ENCODE data around the gene RAPGEF4.

Gene RAPGEF4

DNA sequence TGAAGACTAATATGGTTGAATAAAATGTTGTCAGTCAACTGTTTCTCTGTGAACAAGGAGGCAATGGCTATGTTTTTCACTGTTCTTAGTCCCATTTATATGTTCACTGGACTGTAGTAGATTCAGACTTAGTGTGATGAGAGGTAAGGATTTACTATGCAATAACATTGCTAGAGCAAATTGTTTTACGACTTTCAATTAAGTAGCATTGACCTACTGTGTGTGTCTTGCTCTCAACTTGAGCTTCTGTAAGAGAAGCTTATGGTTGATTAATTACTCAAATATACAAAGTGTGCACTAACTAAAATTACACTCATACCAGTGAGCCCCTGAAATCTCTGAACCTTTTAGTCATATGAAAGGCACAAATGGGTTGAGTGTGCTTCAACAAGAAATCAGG lies 168.6 kb downstream of the RAPGEF4 start:
- no peak for DNase-seq (ENCODE audit: low read depth, low spot score)

DNA sequence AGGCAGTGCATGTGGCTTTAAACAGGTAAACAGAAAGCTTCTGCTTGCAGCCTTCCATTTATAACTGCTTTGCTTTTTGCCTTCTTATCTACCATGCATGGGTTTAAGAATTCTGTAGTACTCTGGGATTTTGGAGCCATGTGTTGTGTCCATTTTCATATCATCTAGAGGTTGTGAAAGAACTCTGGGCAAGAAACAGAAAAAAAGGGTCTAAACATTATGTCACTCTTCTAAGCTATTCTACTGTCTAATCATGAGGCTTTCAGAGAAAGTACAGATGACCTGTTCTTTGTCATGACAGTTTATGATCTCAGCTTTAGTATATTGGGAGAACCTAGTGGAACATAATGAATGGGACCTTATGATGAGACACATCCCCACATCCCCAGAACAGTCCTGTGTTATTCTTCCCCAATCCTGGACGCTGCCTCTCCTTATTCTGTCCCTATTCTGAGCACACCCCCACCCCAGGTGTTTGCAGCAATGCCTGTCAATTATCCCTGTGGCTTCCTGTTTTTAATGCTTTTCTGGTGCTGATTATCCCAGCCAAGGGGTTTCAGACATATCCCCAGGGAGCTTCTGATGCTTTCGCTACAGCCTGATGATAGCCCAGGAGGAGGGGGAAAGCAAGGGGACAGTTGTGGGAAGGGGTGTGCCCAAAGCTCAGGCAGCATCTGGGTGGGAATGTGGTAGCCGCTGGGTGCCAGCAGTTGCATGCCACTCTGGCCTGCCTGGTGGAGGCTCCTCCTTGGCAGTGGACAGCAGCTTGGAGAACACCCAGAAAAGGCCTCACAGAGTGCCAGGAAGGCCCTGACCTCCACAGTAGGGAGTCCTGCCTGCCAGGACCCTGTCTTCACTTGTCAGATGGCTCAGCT lies 170.5 kb downstream of the RAPGEF4 start:
- DNase-seq (ENCODE audit: low read depth, low spot score): no peak

DNA sequence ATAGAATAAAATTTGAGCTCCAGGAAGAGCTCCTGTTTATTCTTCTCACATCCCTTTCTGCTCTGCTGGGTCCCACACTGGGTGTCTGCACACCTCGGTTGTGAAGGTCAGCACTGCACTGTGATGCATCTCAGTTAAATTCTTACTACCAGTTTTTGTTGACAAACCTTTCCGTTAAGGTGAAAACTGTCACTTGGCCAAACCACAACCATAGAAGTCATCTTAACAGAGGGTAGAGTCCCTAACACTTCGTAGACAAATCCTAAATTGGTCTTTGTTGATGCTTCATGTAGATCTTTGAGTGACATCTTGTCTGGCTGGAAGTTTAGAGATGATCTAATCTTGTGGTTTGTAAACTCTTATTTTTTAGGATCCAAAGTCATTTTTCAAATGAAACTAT lies 172.6 kb downstream of the RAPGEF4 start:
- DNase-seq (ENCODE audit: low read depth, low spot score): no peak

DNA sequence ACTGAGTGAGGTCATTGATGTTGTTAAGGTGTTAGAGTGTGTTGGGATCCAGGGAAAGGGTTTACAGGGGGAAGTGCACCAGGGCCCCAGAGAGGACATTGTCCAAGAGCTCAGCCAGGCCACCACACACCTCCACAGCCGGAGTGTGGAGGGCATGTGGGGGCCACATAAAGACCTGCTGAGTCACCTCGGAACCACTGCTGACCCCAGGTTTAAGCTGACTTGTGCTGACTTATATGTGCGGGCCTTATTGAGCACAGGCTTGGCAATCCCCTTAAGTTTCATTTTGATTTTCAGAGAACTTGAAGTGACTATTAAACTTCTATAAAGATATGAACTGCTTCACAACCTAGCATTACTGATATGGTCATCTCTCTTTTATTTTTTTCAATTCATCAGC lies 173.8 kb downstream of the RAPGEF4 start:
- DNase-seq (ENCODE audit: low read depth, low spot score): no peak

DNA sequence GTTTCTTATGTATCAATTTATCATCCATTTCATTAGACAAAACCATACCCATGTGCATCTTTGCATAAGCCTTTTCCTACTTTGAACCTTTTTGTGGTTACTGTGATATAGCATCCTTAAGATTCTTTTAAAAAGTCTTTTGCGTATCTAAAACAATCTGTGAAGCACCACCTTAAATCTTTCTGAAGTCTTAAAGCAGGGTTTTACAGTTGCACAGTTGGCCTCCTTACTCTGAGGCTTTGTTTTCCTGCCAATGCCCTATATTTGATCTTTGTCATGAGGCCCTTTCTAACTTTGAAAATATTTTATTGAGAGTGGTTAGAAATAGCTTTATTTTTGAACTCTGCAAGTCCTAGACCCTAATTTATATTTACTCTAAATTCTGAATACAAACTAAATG lies 176.6 kb downstream of the RAPGEF4 start:
- DNase-seq (ENCODE audit: low read depth, low spot score): no peak

DNA sequence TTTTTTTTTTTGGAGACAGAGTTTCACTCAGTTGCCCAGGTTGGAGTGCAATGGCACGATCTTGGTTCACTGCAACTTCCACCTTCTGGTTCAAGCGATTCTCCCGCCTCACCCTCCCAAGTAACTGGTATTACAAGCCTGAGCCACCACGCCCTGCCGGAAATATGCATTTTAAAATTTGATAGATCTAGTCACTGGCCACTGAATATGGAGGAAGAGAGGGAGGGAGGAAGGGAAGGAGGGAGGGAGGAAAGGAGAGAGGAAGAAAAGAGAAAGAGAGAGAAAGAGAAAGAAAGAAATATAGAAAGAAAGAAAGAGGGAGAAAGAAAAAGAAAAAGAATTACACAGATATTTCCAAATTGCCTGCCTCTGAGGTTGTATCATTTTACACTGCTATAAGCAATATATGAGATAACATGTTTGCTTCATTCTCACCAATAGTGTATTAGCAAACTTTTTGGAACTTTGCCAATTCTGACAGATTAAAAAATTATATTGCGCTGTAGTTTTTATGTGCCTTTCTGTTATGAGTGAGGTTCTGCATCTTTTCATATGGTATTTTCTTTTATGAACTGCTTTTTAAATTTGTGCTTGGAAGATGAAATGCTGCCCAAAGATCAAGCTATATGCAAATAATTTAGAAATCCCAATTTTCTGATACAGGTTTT lies 178.8 kb downstream of the RAPGEF4 start:
- no peak for DNase-seq (ENCODE audit: low read depth, low spot score)

DNA sequence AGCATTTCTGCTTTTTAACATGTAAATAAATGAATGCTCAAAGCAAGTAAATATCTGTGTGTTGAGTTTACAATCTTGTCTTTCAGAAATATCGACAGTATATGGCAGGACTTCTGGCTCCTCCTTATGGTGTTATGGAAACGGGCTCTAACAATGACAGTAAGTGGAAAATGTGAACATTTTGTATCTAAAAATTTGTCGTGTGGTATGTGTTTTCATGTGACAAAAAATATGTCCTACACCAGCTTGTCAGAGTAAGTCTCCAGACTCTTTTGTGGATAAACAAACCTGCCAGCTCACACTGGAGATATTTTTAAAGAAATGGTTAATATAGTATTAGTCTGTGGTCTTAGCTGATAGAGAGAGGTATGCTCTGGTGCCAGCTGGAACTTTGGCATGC lies 182.1 kb downstream of the RAPGEF4 start:
- no peak for DNase-seq (ENCODE audit: low read depth, low spot score)

DNA sequence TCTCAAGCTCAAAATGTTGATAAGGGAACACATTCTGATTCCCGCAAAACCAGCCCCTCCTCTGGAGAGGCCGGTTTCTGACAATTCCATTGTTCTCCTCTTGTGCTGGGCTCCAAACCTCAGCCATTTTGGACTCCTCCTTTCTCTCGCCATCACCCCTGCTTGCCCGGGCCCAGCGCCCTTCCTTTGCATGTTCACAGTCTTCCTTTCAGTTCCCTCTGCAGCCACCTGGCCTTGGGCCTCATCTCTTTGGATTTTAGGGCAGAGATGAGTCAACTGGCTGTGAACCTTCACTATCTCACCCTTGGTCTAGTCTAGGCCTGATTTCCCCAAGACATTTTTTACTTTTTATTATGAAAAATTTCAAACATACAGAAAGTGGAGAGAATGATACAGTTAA lies 184.1 kb downstream of the RAPGEF4 start:
- no peak for DNase-seq (ENCODE audit: low read depth, low spot score)

DNA sequence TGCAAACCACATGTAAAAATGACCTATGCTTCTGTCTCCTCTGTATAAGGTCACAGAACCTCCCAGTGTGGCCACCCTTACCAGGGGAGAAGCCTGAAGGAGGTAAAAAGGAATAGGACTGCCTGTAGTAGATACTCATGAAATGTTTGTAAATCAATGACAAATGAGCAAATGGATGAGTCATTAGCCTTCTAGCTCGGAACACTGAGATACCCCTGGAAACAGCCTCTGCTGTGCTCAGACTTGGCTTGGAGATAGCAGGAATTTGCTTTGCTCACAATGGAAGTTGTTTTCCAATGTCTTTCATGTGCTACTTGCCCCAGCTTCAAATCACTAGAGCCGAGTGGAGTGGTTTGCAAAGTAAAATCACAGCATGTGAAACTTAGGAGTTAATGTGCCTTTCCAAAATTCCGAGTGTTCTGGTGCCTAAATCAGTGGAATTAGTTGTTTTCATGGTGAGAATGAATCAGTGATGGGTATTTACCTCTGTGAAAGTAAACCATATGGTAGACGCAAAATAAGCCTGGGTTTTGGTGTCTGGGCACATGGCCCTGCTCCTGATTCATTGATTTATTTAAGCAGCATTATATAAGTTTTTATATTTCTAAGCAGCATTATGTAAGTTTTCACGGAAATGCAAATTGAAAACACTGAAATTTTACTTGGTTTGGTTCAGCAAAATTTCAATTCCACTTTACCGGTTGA lies 186.0 kb downstream of the RAPGEF4 start:
- no peak for DNase-seq (ENCODE audit: low read depth, low spot score)

DNA sequence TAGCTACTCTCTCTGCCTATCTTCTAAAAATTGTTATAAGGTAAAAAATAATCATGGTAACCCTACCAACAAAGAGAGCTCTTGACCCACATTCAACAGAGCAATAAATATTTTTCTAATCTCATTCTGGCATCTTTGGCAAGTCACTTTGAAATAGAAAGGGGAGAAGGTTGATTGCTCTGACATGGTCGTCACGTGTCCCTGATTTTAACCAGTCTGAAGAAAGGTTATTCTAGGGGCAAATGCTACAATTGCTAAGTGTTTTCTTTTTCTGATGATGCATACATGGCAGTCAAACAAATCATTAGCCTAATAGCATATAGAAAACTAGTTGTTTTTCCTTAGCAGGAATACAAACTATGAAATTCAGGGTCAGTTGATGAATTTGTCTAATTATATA lies 186.7 kb downstream of the RAPGEF4 start:
- DNase-seq (ENCODE audit: low read depth, low spot score): no peak

DNA sequence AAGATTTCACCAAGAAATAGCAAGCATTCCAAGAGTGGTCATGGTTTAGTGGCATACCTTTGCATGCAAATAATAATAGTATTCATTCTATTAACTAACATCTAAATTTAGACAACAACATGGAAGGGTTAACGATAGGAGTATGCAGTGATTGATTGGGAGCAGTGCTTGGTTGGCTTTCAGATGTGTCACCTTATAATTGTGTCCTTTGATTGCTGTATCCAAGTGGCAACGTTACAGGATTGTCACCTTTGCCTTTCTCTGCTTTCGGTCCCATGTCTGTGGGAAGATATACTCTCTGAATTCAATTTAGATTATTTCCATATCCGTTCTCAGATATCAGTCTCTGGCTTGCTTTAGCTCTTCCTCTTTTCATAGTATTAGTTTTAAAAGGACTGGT lies 187.2 kb downstream of the RAPGEF4 start:
- no peak for DNase-seq (ENCODE audit: low read depth, low spot score)

DNA sequence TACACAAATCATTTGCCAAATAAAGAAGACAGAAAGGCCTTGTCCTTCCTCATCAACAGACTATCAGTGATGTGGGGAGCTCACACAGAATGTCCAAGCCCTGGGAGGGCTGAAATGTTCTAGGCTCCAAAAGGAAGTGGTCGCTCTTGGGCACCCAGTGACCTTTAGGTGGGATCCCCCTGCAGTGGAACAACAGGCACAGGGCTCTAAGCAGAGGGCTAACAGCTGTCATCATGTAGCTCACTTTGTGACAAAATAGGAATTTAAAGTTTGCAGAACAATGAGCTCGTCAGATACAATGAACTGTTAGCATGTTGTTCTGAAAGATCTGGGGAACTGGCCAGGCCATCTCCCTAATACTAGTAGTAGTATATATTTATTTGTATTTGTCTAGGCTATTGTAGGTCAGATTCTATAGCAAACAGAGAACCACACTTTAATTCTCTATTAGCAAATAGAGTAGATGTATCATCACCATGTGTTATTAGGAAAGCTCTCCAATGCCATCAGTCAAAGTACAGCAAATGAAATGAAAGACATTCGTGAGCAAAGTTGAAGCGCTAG lies 188.5 kb downstream of the RAPGEF4 start:
- no peak for DNase-seq (ENCODE audit: low read depth, low spot score)

DNA sequence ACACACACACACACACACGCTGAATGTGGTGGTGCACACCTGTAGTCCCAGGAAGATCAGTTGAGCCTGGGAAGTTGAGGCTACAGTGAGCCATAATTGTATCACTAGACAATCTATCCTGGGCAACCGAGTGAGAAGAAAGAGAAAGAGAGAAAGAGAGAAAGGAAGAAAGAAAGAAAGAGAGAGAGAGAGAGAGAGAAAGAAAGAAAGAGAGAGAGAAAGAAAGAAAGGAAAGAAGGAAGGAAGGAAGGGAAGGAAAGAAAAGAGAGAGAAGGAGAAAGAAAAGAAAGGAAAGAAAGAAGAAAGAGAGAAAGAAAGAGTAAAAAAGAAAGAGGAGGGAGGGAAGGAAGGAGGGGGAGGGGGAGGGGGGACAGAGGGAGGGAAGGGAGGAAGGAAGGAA lies 190.0 kb downstream of the RAPGEF4 start:
- no peak for DNase-seq (ENCODE audit: low read depth, low spot score)

DNA sequence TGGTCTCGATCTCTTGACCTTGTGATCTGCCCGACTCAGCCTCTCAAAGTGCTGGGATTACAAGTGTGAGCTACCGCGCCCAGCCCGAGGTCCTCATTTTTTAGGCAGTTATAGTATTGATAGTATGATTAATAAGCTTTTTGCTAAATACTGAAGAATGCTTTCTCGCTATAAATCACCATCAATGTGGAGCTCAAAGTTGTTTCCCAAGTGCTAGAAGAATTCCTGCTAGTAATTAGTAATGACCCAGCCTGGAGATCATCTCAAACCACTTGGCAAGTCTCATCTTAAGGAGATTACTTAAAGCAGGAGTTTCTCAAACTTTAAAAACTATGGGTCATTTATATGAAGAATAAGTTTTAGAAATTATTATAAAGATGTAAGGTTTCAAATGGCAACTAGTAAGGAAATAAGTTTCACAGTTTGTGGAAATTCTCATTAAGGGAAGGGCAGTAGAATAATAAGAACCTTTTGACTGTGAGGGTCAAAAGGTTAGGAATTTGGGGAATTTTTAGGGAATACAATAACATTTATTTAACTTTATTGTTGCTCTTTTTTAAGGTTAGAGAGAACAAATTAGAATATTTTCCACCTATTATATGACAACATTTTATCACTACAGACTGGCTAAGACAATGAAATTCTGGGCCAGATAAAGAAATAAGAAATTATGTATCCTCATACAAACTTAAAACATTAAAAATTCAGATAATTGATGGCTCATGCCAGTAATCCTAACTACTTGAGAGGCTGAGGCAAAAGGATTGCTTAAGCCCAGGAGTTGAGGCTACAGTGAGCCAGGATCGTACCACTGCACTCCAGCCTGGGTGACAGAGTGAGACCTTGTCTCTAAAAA lies 191.4 kb downstream of the RAPGEF4 start:
- no peak for DNase-seq (ENCODE audit: low read depth, low spot score)

DNA sequence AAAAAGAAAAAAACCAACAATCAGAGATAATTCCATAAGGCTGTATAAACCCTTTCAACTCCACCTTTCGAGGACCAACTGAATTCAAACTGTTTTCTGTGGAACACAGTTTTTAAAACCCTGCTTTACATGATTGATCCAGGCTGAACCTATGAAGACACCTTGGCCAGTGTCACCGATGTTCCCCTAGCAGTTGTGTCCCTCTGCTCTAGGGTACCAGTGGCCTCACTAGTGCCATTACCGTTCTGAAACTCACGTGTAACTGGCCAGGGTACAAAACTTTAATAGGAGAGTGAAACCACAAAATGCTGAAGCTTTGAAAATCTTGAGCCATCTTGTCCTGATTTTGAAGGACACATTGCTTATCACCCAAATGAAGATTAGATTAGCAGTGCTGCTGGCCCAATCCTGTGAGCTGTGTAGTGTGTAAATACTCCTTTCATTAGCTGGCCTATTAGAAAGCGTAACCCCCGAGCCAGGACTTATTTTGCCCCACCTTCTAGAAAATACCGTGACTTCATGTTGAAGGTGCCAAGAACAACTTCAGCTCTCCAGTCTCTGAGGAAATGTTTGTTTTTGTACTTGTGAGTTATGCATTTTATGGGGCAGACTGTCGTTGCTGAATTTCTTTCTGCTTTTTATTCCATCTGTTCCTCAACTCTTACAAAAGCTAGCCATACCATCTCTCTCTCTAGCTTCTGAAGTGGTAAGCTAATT lies 192.2 kb downstream of the RAPGEF4 start:
- DNase-seq (ENCODE audit: low read depth, low spot score): peak; percentile 55

DNA sequence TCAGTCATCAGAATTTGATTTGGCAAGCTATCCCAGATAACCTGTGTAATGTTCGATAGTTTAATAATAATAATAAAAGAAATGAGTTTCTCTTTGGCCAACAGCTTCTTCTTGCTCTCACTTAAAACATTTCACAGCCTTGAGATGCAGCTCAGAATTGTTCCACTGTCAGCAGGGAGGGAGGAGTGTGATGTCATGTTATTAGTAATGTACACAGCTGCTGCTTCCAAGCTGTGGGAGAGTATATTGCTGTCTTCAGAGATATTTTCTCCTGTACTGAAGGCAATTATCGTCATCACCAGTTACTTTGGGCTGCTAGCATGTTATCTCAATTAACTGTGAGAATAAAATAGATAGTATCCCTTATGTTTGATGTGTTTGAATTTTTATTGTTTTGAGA lies 193.1 kb downstream of the RAPGEF4 start:
- peak; percentile 65 for DNase-seq (ENCODE audit: low read depth, low spot score)

DNA sequence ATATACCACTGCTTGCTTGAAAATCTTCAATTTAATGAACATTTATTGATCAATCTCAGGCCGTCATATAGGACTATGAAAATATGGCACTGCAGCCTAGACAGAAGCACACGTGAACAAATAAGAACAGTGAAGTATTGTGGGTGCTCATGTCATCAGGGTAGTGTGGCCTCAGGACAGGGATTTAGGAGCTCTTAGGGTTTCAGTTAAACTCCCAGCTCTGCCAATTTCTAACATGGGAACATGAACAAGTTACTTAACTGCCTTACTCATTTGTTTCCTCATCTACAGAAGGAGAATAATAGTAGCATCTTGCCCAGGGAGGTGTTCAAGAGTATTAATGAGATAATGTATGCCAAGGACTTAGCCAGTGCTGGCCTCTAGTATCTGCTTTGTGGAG lies 194.0 kb downstream of the RAPGEF4 start:
- no peak for DNase-seq (ENCODE audit: low read depth, low spot score)

DNA sequence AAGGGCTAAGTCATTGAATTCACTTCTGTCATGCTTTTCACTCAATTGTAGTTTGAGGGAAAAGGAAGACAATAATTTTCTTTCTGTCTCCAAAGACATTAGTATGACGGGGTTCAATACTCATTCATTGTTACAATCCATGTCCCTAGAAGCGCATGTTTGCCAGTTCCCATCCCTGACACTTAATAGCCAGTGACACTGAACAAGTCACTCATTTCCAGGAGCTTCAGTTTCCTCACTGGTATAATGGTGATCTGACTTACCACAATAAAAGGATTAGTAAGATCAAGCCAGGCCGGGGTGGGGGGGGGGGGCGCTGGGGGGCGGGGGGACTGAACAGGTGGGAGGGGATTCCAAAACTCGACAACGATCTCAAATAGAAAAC lies 195.2 kb downstream of the RAPGEF4 start:
- DNase-seq (ENCODE audit: low read depth, low spot score): no peak

DNA sequence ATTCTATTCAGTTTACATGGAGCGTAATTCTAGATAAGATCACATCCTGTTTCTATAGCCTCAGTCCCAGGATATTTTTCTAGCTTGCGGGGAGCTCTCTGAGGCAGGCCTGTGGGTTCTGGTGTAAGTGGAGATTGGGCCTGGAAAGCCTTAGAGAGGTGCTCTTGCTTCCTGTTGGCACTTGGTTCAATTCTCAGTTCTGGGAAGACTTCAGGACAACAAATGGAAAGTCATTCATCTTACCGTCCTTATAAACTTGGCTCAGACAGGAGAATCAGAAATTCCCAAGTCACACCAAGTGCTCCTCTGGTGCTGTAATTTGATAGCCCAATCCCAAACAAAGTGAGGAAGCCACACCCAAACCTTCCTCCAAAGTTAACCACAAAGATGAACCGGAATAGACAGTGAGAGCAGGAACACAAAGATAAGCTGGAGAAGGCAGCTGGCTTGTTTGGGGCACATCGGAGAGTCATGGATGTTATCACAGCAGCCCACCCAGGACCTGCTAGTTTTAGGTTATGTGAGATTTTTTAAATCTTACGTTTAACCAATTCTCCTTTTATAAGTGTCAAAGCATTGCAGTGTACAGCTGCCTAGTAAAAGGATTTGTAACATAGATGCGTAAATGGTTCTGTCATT lies 195.7 kb downstream of the RAPGEF4 start:
- DNase-seq (ENCODE audit: low read depth, low spot score): peak; percentile 44

DNA sequence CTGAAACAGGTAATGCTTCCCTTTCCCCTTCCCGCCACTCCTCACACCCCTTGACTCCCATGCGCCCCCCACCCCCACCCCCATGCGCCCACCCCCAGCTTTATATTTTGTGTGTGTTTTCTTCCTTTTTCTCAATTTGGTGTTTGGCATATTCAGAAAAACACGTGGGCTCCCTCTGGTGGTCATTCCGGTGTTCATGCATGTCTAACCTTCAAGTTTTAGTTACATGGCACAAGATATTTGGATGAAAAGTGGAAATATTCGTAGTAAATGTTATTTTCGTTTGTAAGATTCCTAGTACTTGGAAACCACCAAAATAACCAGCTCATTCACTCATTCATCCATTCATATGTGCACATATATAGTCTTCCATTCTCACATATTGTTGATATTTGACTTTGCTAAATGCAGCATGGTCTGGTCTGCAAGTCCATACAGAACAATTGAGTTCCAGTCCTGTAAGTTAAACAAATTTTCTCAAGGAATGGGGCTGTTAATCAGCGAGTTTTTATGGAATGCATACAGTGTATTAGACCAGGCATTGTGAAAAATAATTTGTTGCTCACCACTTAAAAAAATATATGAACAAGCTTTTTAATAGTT lies 196.4 kb downstream of the RAPGEF4 start:
- DNase-seq (ENCODE audit: low read depth, low spot score): peak; percentile 55

Data from smooth muscle cell of the brain vasculature (primary cell).